GM19372 (cell line): ENCODE measurements around the gene HMX3.

Experiments used
- ATAC-seq: cut with Tn5 transposase; IDR thresholded peaks from one replicate; pipeline ENCODE4 v1.9.1; 2021; ENCODE audit warnings: mild to moderate bottlenecking, low read depth, moderate library complexity; ENCODE audit not compliant: unreplicated experiment

Gene HMX3

GRCh38 chr10:123135415-123136141 lies at the start of gene HMX3:
HMX3 (plus strand) TSS chr10:123135970; CDS start chr10:123136051, 81 bp downstream.
- no peak for ATAC-seq

- no peak for ATAC-seq
These were observed 49.5 kb upstream of the HMX3 start for GRCh38 chr10:123086281-123086680.

- no peak for ATAC-seq
These were observed 48.4 kb upstream of the HMX3 start for GRCh38 chr10:123087348-123087747.

DNA sequence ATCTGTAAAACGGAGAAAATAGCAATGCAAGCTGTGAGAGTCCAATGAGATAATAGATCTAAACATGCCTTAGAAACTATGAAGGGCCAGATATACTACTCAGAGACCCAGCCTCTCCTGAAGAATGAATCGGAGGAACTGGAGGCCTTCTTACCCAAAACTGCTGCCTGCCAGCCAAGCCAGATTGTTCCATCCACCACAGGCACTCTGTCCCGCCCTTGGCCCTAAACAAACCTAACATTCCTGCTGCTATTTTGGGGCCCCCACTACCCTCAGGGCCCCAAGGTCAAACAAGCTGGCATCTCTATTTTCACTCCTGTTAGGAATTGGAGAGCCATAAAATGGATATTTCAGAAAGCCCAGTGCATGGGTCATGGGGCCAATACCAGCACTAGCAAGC lies 48.0 kb upstream of the HMX3 start:
- no peak for ATAC-seq

- ATAC-seq, result no peak
These were observed 42.9 kb upstream of the HMX3 start for GRCh38 chr10:123092635-123093414.

GRCh38 chr10:123093489-123093888 lies 42.3 kb upstream of the HMX3 start:
- ATAC-seq, result no peak

GRCh38 chr10:123096452-123096851 lies 39.3 kb upstream of the HMX3 start:
- no peak for ATAC-seq

DNA sequence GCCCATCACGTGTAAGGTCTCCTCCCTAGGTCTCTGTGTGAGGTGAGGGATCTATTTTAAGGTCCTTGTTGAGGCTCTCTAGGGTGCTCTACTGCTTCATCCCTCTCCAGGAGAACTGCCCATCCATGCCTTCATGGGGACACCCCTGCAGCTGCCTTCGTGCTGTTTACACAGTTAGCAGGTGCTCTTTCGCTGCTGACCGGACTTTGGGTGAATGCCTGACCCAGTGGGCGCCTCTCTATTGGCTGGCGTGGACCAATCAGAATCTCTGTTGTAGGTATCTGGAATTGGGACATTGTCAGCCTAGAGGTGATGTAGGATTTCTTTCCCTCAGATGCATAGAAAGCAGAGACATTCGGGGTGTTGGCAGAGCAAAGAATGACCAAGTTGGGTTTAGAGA lies 38.7 kb upstream of the HMX3 start:
- ATAC-seq, result no peak

DNA sequence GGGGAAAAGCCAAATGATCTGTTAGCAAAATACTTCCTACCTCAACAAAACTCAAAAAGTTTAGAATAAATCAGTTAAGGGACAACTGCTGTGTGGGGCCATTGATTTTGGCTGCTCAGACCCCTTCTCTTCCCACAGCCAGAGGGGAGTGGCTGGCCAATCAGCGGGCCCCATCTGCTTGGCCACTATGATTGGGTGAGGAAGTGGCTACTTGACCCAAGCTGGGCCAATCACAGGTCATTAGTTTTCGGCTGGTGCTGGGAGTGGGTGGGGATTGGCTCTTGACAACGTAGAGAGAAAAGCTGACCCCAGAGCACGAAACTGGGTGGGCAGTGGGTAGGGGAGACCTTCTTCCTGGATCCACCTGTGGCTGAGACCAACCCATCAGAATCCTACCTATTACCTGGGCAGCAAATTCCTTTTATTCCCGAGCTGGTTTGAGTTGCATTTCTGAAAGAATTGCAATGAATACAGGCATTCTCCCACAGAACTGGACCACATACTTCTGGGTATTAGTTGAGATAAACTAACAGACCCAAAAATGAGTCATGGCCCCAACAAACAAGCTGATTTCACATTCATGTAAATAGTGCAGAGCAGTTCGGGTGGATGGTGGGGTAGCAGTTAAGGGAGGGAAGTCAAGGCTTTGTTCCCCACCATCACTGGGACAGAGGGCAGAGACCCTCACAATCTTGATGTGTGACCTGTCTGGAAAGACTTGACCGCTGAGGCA lies 35.6 kb upstream of the HMX3 start:
- no peak for ATAC-seq

DNA sequence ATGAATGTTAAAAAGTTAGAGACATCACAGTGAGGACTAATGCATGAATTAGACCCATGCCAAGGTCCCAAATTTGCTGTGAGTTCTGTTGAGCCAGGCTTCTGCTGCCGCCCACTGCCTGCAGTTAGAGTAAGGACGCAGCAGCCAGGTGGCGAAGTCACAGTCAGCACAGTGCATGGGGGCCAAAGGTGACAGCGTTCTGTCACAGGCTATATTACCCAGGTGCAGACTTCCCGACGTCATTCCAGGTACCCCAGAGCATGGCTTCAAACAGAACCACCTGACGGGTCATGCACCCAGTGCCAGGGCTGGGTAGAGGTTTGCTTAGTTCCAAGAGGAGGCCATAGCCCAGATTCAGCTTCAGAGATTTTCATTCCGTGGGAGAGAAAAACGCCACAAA lies 33.9 kb upstream of the HMX3 start:
- no peak for ATAC-seq

DNA sequence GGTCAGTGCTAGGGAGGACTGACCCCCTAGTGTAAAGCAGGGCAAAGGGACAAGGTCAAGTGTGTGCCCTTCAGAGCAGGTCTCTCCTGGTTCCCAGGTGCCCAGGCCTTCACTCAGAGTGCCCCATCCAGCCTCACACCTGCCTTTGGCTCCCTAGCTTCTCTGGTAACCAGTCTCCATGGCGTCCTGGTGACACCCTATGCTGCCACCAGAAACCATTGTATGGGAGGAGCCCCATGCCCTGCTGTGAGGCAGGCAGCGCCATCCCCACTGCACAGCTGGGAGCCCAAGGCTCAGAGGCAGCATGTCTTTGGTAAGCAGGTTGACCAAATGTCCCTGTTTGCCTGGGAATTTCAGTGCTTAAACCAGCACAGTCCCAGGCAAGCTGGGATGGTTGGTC lies 33.1 kb upstream of the HMX3 start:
- ATAC-seq, result no peak

DNA sequence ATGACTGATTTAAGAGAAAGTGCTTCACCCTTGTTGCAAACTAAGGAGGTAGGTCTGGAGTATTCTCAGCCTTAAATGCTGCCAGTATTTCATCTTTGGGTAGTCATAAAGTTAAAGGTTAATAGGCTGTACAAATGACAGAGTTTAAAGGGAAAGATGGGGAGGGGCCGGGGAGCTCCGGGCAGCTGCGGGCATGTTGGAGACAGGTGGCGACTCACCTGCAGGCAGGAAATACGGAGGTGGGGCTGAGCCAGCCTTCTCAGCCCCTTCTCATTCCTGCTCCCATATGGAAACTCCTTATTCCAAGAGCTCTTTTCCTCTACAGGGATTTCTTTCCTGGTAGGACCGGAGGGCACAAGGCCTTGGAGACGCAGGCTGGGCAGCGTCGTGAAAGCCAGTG lies 31.8 kb upstream of the HMX3 start:
- no peak for ATAC-seq

DNA sequence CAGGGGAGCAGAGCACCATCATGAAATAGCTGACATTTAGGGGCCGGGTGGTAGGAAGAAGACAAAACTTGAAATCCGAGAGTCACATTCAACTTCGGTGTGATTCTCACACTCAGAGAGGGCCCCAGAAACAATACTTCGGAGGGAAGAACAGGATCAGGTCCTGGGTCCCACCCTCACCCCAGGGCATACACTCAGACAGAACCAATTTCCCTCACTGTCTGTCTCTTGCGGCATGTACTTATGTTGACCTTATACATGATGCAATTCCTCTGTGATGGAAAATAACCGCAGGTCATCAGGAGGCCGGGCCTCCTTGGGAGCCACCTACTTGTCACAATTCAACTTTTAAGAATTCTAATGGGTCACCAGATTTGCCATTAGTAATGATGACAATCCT lies 26.3 kb upstream of the HMX3 start:
- ATAC-seq, result no peak

DNA sequence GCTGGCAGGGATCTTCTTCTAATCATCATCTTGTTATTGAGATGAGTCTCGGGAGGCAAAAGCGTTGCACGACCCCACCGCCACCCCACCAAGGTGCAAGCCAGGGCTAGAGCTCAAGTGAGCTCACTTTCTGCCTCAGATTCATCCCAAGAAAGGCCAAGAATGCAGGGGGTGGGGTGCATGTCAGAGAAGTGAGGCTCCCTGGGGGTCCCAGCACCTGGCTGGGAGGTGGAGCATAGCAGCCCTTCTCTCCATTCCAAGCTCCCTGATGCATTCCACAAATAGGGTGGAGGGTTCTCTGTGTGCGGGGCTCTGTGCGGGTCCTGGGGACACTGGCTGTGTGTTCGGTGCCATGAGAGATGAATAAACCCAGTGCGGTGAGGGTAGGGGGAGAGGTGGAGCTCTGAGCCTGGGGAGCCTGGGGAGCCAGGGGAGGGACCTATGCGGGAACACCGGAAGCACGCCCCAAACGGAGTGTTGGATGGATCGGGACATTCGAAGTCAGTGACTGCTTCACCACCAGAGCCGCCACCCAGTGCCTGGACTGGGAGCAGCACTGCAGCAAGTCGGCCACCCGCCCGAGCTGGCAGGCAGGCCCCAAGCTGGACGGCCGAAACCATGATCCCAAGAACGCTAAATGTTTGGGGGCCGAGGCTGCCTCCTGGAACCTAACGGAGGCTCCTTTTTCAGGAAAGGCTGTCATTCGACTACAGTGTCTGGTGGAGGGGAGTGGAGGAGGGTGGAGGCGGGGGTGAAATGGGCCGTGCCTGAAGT lies 17.9 kb upstream of the HMX3 start:
- ATAC-seq, result no peak

- no peak for ATAC-seq
These were observed 16.7 kb upstream of the HMX3 start for GRCh38 chr10:123119081-123119480.

DNA sequence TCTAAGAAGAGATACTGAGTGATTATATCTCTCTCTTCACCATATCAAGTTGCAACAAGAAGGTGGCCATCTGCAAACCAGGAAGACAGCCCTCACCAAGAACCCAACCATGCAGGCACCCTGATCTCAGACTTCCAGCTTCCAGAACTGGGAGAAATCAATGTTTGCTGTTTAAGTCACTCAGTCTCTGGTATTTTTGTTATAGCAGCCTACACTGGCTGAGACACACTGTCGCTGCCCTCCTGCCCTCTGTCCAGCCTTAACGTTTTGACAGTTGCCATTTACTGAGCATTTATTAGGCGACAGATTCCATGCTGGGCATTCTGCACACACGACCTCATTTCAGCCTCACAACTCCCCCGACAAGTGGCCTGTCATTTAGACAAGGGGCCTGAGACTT lies 9.5 kb upstream of the HMX3 start:
- no peak for ATAC-seq

DNA sequence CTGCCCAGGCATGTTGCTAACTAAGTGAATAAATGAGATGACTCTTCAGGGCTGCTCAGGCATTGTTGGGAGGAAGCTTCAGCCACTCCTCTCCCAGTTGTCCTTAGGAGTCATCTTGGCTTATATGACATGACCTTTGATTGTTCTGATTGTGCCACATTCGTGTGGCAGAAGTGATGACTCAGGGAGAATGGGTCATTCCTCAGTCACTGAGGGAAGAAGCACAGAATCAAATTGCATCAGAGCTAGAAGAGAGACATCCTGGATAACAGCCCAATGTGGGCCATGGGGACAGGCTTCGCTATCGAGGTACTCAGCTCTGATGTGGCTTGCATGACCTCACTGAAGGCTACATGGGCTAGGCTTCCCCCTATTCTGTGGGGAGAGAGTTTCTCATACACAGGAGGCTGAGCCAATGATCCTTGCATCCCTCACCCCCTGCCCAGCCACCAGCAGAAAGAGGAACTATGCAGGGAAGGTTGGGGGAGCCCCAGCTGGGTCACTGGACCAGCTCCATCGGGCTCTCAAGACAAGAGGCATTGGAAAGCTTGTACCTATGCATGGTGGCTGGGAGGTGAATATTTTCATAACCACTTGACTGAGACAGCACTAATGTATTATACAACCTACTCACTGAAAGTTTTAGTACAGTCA lies 6.0 kb upstream of the HMX3 start:
- ATAC-seq, result no peak

- ATAC-seq, result peak; percentile 63
These were observed 2.9 kb upstream of the HMX3 start for GRCh38 chr10:123132576-123133477.
